Hepatic stellate cell (primary cell): Measurements from ENCODE around the gene HEATR3.
"Not testable (repeated sequence)": the region's sequence is repeated elsewhere in the genome, so short reads cannot be mapped to it uniquely, and the experiment has no call there.

Experiments
- DNase-seq: peaks from one replicate; pipeline ENCODE4 v3.0.0; 2011; ENCODE audit warnings: low spot score

HEATR3 gene

GRCh38 chr16:50099957-50100648 is 34.3 kb downstream of the HEATR3 start:
- DNase-seq = no peak

- DNase-seq = peak; percentile 13
Observed at GRCh38 chr16:50102051-50102746, 36.4 kb downstream of the HEATR3 start.

DNA sequence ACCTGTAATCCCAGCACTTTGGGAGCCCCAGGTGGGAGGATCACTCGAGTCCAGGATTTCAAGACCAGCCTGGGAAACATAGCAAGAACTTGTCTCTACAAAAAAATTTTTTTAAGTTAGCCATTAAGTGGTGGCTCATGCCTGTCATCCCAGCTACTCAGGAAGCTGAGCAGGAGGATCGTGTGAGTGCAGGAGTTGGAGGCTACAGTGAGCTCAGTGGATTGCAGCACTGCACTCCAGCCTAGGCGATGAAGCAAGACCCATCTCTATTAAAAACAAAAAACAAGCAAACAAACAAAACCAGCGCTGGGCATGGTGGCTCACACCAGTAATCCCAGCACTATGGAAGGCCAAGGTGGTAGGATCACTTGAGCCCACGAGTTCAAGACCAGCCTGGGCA is 38.0 kb downstream of the HEATR3 start:
- no peak for DNase-seq

GRCh38 chr16:50114357-50115129 is 48.8 kb downstream of the HEATR3 start:
- no peak for DNase-seq

DNA sequence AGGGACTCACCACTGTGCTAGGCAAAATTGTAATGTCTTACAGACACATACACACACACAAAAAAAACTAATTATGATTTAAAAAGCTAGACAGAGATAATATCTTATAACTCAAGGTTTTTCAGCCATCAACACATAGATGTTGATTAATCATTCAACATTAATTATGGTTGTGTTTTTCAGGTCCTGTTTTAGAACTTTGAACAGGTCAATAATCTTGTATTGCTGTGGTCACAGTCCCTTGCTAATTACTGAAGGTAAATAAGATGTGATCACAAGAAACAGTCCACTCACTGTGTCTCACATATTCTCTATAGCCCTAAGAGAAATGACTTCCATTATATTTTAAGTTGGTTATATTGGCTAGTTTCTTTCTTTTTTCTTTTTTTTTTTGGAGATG is 54.9 kb downstream of the HEATR3 start:
- no peak for DNase-seq

DNA sequence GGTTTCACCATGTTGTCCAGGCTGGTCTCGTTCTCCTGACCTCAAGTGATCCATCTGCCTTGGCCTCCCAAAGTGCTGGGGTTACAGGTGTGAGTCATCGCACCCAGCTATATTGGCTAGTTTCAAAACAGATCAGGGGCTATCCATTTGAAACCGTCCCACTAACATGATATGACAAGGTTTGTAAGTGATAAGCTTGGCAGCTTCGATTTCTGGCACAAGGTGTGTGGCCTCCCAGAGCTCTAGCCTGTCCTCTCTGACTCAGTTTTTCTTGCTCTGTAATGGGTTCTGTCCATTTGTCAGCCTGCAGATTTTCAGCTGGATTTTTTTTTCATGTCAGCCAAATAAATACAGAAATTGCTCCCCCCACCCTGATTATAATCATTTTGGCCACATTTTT is 55.5 kb downstream of the HEATR3 start:
- no peak for DNase-seq

DNA sequence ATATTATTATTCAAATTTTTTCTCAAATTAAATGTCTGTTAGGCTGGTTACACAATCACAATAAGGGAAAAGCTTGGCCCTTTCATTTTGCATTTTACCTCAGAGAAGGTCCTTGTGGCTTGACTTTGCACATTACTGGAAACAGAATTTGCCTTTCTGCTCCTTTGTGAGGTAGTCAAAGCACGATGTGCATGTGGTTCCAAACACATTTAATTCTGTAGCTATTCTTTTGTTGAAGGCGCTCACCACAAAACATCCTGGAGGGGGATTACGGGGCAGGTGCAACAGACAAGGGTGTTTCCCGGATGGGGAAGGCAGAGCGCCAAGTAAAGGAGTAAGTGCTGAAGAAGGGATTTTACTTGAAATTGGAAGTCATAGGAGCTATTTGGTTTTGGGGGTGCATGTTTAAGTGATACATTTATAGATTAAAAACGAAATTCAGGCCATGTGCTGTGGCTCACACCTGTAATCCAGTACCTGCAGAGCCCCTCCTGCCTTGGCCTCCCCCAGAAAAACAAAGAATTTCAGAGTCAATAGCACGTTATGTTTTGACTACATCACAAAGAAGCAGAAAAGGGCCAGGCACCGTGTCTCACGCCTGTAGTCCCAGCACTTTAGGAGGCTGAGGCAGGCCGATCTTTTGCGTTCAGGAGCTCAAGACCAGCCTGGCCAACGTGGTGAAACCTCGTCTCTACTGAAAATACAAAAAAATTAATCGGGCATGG is 56.1 kb downstream of the HEATR3 start:
- no peak for DNase-seq

GRCh38 chr16:50123417-50123816 is 57.6 kb downstream of the HEATR3 start:
- no peak for DNase-seq

DNA sequence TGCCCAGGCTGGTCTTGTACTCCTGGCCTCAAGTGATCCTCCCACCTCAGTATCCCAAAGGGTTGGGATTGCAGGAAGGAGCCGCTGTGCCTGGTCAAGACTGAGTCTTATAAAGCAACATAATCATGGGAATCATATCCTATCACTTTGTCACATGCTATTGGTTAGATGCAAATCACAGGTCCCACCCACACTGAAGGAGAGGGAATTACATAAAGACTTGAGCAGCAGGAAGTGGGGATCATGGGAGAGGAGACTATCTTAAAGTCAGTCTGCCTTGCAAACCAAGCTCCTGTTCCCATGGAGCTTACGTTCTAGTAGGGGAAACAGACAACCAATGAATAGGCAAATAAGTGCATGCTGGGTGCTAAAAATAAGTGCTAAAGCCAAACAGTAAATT is 59.0 kb downstream of the HEATR3 start:
- DNase-seq = no peak

DNA sequence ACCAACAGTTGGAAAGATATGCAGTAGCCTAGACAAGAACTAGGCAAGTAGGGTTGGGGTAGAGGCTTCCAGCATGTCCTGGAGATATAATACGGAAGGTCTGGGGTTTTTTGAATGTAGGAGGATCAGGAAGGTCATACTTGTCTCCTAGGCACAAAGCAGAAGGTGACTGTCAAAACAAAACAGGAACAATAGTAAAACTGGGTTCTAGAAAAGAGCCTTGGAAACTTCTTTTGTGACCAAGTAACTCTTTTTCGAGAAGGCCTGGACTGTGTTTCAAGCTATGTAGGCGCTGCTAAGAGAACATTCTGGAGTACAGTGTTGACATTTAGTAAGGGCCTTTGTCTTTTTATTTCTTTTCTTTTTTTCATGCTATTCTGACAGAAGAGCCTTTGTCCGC is 60.4 kb downstream of the HEATR3 start:
- no peak for DNase-seq

DNA sequence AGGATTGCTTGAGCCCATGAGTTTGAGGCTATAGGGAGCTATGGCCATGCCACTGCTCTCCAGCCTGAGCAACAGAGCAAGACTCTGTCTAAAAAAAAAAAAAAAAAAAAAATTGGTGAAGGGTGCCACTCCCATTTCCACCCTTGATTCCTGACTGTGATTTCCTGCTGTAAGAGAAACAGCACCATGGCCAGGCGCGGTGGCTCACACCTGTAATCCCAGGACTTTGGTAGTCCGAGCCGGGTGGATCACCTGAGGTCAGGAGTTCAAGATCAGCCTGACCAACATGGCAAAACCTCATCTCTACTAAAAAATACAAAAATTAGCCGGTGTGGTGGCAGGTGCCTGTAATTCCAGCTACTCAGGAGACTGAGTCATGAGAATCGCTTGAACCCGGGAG is 66.8 kb downstream of the HEATR3 start:
- DNase-seq = not testable (repeated sequence)

GRCh38 chr16:50133214-50133613 is 67.4 kb downstream of the HEATR3 start:
- DNase-seq = no peak

DNA sequence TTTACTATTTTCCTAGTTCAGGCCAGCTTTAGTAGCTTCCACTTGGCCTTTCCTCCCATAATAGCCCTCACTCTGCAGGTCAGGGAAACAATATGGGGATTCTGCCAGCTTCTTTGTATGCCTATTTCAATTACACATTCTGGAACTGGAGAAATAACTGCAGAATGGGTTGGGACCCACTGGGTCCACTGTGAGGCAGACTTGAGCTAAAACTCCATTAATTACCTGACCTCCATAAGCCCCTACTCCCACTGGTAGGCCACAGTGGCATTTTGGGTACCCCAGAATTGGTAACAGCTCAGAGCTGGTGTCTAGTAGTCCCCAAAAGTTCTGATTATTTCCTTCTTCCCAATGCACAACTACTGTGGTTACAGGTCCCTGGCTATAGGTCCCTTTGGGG is 70.6 kb downstream of the HEATR3 start:
- DNase-seq = no peak

DNA sequence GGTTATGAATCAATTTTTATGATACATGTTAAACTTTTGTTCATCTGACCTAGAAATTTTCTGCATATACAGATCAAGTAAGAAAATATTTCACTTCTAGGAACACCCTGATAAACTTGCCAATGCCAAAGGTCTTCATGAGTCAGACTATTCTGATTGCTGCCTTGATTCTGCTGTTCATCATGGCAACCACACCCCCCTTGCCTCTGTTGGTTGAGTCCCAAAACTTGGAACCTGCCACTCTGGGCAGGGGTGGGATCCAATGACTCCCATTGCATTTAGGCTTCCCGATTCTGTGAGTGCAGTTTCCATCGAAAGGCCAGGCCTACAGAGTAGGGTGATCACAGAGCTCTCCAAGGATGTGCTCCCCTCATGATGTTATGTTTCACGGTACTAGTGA is 71.5 kb downstream of the HEATR3 start:
- DNase-seq = no peak

DNA sequence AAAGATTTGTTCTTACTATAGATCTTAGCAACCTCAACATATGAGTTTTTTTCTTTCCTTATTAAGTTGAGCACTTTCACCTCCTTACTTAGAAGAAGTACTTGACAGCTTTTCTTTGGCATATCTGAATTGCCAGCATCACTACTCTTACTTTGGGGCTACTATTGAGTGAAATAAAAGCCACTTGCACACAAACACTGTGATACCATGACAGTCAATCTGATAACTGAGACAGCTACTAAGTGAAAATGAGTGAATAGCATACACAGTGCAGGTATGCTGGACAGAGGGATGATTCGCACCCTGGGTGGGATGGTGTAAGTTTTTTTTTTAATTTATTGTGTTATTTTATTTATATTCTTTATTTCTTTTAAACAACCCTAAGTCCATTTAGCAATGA is 73.8 kb downstream of the HEATR3 start:
- no peak for DNase-seq

DNA sequence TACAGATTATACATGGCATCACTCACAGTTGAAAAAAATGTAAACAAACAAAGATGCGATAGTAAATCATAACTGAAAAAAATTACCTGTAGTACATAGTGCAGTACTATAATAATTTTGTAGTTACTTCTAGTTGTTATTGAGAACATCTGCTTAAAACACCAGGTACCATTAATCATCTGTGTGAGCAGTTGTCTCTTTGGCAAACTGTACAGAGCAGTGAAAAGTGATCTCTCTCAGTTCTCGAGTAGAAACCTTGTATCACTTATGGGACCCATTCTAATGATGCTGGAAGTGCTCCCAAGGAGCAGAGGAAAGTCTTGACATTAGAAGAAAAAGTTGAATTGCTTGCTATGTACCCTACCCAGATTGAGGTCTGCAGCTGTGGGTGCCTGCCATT is 78.4 kb downstream of the HEATR3 start:
- no peak for DNase-seq

DNA sequence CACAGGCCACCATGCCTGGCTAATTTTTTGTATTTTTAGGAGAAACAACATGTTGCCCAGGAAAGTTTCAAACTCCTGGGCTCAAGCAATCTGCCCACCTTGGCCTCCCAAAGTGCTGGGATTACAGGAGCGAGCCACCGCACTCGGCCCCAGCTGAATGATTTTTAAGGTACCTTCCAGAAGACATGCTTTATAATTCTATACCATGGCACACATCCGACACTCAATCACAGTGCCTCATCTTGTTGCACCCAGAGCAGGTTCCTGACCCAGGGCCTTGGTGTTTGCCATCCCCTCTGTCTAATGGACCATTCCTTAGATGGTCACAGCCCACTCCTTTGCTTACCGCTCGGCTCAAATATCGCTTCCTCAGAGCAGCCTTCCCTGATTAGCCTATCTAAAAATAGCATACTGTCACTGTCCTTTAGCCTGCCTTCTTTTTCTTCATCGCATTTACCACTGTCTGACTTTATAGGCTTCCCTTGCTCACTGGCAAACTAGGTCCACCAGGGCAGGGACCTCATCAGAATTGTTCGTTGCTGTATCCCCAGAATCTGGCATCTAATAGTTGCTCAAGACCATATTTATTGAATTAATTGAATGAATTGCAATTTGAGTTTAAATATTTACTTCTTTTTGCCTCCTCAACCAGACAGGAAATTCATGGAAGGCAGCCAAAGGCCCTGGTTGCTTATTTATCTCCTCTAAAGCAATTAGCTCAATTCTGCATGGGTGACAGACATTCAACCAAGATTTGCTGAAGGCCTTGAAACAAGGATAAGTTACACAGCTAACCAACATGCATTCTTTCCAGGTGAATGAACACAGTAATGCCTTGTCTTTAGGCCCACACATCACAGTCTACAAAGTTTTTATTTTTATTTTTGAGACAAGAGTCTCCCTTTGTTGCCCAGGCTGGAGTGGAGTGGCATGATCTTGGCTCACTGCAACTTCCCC is 81.0 kb downstream of the HEATR3 start:
- DNase-seq = no peak

GRCh38 chr16:50151322-50151721 is 85.6 kb downstream of the HEATR3 start:
- DNase-seq = no peak

DNA sequence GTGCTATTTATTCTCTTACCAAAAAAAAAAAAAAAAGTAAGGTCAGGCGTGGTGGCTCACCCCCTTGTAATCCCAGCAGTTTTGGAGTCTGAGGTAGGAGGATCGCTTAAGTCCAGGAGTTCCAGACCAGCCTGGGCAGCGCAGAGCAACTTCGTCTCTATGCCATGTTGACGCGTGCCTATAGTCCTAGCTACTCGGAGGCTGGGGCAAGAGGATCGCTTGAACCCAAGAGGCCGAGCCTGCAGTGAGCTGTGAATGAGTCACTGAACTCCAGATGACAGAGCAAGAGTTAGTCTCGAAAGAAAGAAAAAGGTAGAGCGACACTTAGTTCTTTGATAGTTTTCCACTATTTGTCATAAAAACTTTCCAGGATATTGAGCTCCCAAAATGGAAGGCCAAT is 86.0 kb downstream of the HEATR3 start:
- no peak for DNase-seq

- peak; percentile 29 for DNase-seq
Observed at GRCh38 chr16:50152351-50152806, 86.6 kb downstream of the HEATR3 start.
